Subcutaneous adipose tissue (tissue), 4 donors: ENCODE measurements around the gene ARMS2. TPM values are rescaled to one million over a fixed set of nuclear protein-coding genes. Genes with fewer than 3 reads are reported as not detected.

Source experiments
- CTCF ChIP-seq: fragments of 450-650 bp; IDR thresholded peaks from one replicate; pipeline ENCODE4 v1.5.1; 2016; ENCODE audit warnings: low read depth, mild to moderate bottlenecking, control low read depth, antibody characterized with exemption, moderate library complexity
- total RNA-seq, 4 donors: library from RNA; depleted of rRNA; stranded (reverse); fragments of >200 nt; gene quantifications; one replicate each; pipeline ENCODE4 v1.1.0, GENCODE V29; 2016

Gene ARMS2
- total RNA-seq, 4 donors from 2014 or later: not detected

GRCh38 chr10:122466951-122467381 lies 12.5 kb downstream of the ARMS2 start:
- TF ChIP-seq CTCF: no peak

GRCh38 chr10:122467701-122468100 lies 13.2 kb downstream of the ARMS2 start:
- no peak for TF ChIP-seq CTCF

GRCh38 chr10:122468307-122468925 lies 14.0 kb downstream of the ARMS2 start:
- no peak for TF ChIP-seq CTCF

GRCh38 chr10:122468926-122469781 lies 14.7 kb downstream of the ARMS2 start:
- TF ChIP-seq CTCF: no peak

- TF ChIP-seq CTCF: no peak
Measured at GRCh38 chr10:122469848-122470247, 15.4 kb downstream of the ARMS2 start.

GRCh38 chr10:122471531-122472177 lies 17.2 kb downstream of the ARMS2 start:
- TF ChIP-seq CTCF: no peak

GRCh38 chr10:122473116-122473515 lies 18.7 kb downstream of the ARMS2 start:
- TF ChIP-seq CTCF: no peak
